GM21737 (cell line): ENCODE measurements around the gene AMD1.
"Not testable (repeated sequence)": the region's sequence is repeated elsewhere in the genome, so short reads cannot be mapped to it uniquely, and the experiment has no call there.

Experiments used
- ATAC-seq: cut with Tn5 transposase; IDR thresholded peaks from one replicate; pipeline ENCODE4 v1.9.1; 2021; ENCODE audit warnings: mild to moderate bottlenecking, moderate library complexity; ENCODE audit not compliant: unreplicated experiment

Gene AMD1

GRCh38 chr6:110873981-110874879 is at the start of gene AMD1:
AMD1 (plus strand) TSS chr6:110874785; CDS start chr6:110875106, 321 bp downstream.
- peak; percentile 67 for ATAC-seq

- ATAC-seq = no peak
Observed at GRCh38 chr6:110826236-110827129, 48.1 kb upstream of the AMD1 start.

GRCh38 chr6:110828396-110828795 is 46.2 kb upstream of the AMD1 start:
- ATAC-seq = no peak

- no peak for ATAC-seq
Observed at GRCh38 chr6:110831405-110831804, 43.2 kb upstream of the AMD1 start.

GRCh38 chr6:110833831-110834230 is 40.8 kb upstream of the AMD1 start:
- no peak for ATAC-seq

GRCh38 chr6:110835751-110836150 is 38.8 kb upstream of the AMD1 start:
- ATAC-seq = not testable (repeated sequence)

GRCh38 chr6:110841266-110841665 is 33.3 kb upstream of the AMD1 start:
- ATAC-seq = no peak

- ATAC-seq = no peak
Observed at GRCh38 chr6:110849781-110850180, 24.8 kb upstream of the AMD1 start.

- no peak for ATAC-seq
Observed at GRCh38 chr6:110852773-110853172, 21.8 kb upstream of the AMD1 start.

- no peak for ATAC-seq
Observed at GRCh38 chr6:110853754-110854477, 20.7 kb upstream of the AMD1 start.

GRCh38 chr6:110856296-110856695 is 18.3 kb upstream of the AMD1 start:
- ATAC-seq = no peak

GRCh38 chr6:110858016-110858415 is 16.6 kb upstream of the AMD1 start:
- no peak for ATAC-seq

GRCh38 chr6:110858562-110859214 is 15.9 kb upstream of the AMD1 start:
- no peak for ATAC-seq

- ATAC-seq = no peak
Observed at GRCh38 chr6:110859335-110859792, 15.2 kb upstream of the AMD1 start.

- ATAC-seq = no peak
Observed at GRCh38 chr6:110864824-110865223, 9.8 kb upstream of the AMD1 start.

- peak; percentile 15 for ATAC-seq
Observed at GRCh38 chr6:110874880-110875547, 429 bp downstream of the AMD1 start.

GRCh38 chr6:110875548-110876169 is 1.1 kb downstream of the AMD1 start:
- ATAC-seq = peak; percentile 6

GRCh38 chr6:110876170-110876773 is 1.7 kb downstream of the AMD1 start:
- peak; percentile 41 for ATAC-seq
